Epithelial cell of proximal tubule (primary cell): Measurements from ENCODE around the gene NECTIN1. TPM values are rescaled to one million over a fixed set of nuclear protein-coding genes. Genes with fewer than 3 reads are reported as not detected.

Experiments used
- DNase-seq: peaks from one replicate; pipeline ENCODE4 v3.0.0-alpha.2; 2011; ENCODE audit warnings: low read depth
- H3K4me3 ChIP-seq: 2 replicates; pipeline ENCODE4 v1.5.1; 2011; ENCODE audit warnings: low read depth, mild to moderate bottlenecking, low read length
- total RNA-seq: library from RNA; depleted of rRNA; stranded (reverse); fragments of >200 nt; gene quantifications from 2 replicates; pipeline ENCODE4 v1.2.3, GENCODE V29; 2015
- TF ChIP-seq, protein P1 (sequence below): conservative IDR thresholded peaks from 2 replicates; pipeline ENCODE4 v1.5.1; 2012; ENCODE audit warnings: low read depth, mild to moderate bottlenecking, low read length

NECTIN1 gene
- total RNA-seq, 1 donor from 2014 or later = 4.7 TPM

DNA sequence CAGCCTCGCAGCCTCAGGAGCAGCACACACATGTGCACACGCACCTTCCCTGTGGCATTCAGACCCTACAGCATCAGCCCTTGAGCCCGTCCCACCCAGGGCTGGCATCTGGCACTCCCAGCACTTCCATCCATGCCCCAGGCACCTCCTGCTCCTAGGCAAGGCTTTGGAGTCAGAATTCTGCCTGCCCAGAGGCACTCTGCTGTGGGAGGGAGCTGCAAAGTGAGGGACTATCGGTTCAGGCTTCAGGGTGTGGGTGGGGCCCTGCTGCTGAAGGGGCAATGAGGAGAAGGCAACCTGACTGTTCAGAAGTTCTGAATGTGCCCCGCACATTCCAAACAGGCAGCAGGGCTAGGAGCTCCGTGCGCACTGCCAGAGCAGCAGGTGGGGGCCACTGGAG, 39.7 kb downstream of the NECTIN1 start:
- H3K4me3 ChIP-seq = no peak overlapping the region
- no peak for DNase-seq
- TF ChIP-seq, protein P1, sequence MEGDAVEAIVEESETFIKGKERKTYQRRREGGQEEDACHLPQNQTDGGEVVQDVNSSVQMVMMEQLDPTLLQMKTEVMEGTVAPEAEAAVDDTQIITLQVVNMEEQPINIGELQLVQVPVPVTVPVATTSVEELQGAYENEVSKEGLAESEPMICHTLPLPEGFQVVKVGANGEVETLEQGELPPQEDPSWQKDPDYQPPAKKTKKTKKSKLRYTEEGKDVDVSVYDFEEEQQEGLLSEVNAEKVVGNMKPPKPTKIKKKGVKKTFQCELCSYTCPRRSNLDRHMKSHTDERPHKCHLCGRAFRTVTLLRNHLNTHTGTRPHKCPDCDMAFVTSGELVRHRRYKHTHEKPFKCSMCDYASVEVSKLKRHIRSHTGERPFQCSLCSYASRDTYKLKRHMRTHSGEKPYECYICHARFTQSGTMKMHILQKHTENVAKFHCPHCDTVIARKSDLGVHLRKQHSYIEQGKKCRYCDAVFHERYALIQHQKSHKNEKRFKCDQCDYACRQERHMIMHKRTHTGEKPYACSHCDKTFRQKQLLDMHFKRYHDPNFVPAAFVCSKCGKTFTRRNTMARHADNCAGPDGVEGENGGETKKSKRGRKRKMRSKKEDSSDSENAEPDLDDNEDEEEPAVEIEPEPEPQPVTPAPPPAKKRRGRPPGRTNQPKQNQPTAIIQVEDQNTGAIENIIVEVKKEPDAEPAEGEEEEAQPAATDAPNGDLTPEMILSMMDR = no peak

DNA sequence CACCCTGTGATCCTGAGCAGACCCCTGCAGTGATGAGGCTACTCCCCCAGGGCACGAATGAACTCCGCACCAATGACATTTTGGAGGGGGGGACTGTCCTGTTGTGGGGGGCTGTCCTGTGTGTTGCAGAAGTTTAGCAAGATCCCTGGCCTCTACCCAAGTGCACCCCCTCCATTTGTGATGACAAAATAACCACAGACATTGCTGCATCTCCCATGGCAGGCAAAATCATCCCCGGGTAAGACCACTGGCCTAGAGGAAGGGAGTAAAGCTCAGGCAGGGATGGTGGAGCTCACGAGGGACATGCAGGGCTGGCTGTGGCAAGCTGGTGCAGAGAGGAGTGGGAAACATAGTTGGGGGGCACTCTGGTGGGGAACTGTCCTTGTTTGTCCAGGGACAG, 40.6 kb downstream of the NECTIN1 start:
- no peak for DNase-seq
- H3K4me3 ChIP-seq = no peak overlapping the region
- TF ChIP-seq, protein P1 = no peak

DNA sequence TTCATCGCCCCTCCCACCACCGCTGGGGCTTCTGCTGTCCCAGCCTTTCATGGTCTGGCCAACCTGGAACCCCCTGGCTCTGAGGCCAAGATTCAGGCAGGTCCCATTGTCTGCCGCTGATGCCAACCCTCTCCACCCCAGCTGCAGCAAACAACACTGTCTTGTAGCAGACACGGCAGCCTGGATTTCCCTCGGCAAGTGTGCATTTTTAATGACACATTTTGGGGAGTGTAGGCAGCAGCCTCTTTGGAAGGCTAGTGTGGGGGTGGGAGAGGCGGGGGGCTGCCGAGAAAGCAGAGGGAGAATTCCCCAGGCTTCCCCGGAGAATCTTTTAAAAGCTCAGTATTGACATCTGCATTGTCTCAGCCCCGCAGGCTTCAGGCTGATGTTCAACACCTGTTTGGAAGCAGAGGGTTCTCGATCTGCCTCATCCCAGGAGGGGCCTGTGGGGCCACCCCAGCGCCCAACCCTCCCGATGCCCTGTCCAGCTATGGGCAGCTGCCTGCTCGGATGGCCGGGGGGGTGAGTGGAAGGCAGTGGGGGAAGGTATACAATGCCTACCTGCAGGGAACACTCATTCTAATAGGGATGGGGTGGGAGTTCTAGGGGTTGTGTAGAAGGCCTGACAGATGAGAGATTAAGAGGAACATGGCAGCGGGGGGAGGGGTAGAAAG, 41.5 kb downstream of the NECTIN1 start:
- TF ChIP-seq, protein P1 = no peak
- DNase-seq = no peak
- H3K4me3 ChIP-seq = no peak overlapping the region

DNA sequence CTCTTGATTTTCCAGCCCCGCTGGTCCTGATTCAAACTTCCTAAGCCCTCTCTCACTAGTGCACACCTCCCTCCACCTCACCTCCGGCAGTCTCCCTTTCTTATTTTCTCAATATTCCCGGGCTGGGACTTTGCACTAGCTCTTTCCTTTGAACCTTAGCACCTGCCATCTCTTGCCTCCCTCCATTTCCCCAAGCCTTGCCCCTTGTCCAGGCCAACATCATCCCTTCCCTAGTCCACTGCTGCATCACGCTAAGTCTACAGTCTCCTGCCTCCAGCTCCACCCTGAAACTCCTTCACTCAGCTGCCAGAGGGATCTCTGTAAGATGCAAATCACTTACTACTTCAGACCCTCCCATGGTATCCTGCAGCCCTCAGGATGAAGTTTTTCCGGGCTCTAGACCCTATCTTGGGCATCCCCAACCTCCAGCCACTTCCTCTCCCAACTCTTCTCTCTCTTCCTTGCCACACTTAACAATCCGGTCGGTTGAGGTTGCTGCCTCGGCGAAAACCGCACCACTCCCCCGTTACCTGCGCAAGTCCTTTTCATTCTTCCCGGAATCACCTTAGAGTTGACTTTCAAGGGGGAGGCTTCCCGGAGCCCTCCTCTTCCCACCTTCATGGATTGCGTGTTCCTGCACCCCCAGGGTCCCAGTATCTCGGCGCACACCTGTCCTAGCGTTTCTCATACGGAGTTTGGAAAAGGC, 42.7 kb downstream of the NECTIN1 start:
- DNase-seq = no peak
- TF ChIP-seq, protein P1 = no peak
- no peak overlapping the region for H3K4me3 ChIP-seq

DNA sequence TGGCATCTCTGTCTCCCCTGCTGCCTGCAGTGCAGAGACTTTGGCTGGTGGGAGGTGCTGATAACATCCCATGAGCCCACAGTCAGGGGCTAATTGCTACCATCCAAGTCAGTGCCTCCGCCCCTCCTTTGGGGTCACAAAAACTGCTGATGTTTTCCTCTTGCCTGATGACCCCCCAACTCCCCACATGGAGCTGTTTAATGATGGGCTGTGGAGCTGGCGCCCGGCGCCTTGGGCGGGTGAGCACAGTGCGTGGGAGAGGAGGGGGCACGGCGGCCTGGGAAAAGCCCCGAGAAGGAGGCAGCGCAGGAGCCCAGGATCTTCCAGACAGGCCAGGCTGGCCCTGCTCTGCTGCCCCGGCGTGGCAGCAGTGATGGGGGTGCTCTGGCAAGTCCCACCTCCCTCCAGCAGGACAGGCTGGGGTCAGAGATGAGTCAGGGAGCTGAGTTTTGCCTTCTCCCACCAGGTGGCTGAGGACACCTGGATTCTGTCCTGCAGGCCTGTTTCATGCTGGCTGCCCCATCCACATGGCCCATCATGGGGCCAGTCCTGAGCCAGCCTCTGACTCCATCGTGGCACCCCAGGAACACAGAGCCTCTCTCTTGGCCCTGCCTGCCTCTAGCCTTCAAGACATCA, 43.8 kb downstream of the NECTIN1 start:
- no peak overlapping the region for H3K4me3 ChIP-seq
- no peak for DNase-seq
- TF ChIP-seq, protein P1 = no peak

DNA sequence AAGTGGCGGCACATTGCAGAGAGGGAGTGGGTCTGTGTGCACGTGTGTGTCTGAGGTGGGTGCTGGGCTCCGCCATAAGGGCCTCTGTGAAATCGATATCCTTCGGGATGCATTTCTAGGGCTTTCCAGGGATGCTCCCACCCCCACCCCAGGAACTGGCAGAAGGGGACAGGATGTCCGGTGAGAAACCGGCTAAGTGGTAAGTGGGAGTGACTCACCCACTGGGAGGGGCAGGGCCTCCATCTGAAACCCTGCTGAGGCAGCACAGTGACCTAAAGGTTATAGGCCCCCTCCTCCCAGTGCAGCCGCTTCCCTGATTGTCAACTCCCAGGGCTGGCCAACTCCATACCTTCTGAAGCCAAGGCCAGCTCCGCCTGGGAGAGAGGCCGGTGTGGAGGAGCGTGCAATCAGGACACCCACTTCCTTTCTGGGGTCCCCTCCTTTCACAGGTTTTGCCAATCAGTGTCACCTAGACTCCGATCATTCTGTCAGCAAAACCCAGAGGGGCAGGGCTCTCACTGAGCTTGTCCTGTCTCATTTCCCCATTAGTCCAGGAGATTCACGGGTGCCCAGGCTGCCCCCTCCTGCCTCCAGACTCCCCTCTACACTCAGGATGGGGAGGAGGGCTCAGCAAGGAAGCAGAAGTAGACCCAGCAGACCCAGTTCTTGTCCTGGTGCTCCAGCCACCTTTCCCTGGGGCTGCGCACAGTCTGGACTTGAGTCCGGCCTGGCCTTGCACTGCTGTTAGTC, 44.5 kb downstream of the NECTIN1 start:
- TF ChIP-seq, protein P1 = no peak
- no peak for DNase-seq
- no peak overlapping the region for H3K4me3 ChIP-seq
